Keratinocyte (primary cell): ENCODE data around the gene HSD11B1L. TPM values are rescaled to one million over a fixed set of nuclear protein-coding genes. Genes with fewer than 3 reads are reported as not detected.

Experiments
- DNase-seq: peaks from one replicate; pipeline ENCODE4 v3.0.0-alpha.2; 2011; ENCODE audit warnings: low read depth, missing footprints, low spot score
- FAIRE-seq: peaks from 2 replicates; lab custom pipeline; 2011; peaks lifted over from hg19 to GRCh38; lab: Jason Lieb, UNC
- H2AFZ ChIP-seq: 2 replicates; pipeline ENCODE4 v1.6.0; 2012; ENCODE audit warnings: low read length, control low read depth, inconsistent platforms; ENCODE audit not compliant: control insufficient read depth
- H3K27ac ChIP-seq: 2 replicates; pipeline ENCODE4 v1.5.1; 2011; ENCODE audit warnings: low read length; ENCODE audit not compliant: control insufficient read depth, insufficient read depth
- H3K27me3 ChIP-seq: 3 replicates; pipeline ENCODE4 v1.6.0; 2011; ENCODE audit warnings: low read length; ENCODE audit not compliant: control insufficient read depth, insufficient read depth; ENCODE audit errors: extremely low read depth
- H3K36me3 ChIP-seq, 2 experiments: 2 replicates in 1 of 2; 3 replicates in 1 of 2; pipeline ENCODE4 v1.5.1; 2011; ENCODE audit warnings: low read length in 2 of 2, mild to moderate bottlenecking in 1 of 2; ENCODE audit not compliant: control insufficient read depth in 2 of 2, insufficient read depth in 2 of 2; ENCODE audit errors: extremely low read depth in 1 of 2
- H3K4me1 ChIP-seq: 3 replicates; pipeline ENCODE4 v1.5.1; 2011; ENCODE audit warnings: low read length; ENCODE audit not compliant: control insufficient read depth, insufficient read depth; ENCODE audit errors: extremely low read depth
- H3K4me2 ChIP-seq: 3 replicates; pipeline ENCODE4 v1.6.0; 2011; ENCODE audit warnings: low read depth, low read length; ENCODE audit not compliant: control insufficient read depth, insufficient read depth; ENCODE audit errors: extremely low read depth
- H3K4me3 ChIP-seq, 3 experiments: fragments of 200-600 bp in 1 of 3; sonication (generic) in 1 of 3; 2 replicates in 2 of 3; 3 replicates in 1 of 3; pipeline ENCODE4 v1.5.1; 2011 to 2016; ENCODE audit warnings: low read length in 3 of 3, mild to moderate bottlenecking in 3 of 3, control low read depth in 2 of 3, inconsistent platforms in 1 of 3, low read depth in 1 of 3, mixed read lengths in 1 of 3, mixed run types in 1 of 3, moderate library complexity in 1 of 3; ENCODE audit not compliant: control insufficient read depth in 2 of 3, insufficient read depth in 2 of 3; ENCODE audit errors: extremely low read depth in 1 of 3
- H3K79me2 ChIP-seq: 2 replicates; pipeline ENCODE4 v1.6.0; 2012; ENCODE audit warnings: low read length; ENCODE audit not compliant: control insufficient read depth, insufficient read depth
- H3K9ac ChIP-seq: 3 replicates; pipeline ENCODE4 v1.6.0; 2011; ENCODE audit warnings: low read length; ENCODE audit not compliant: control insufficient read depth, insufficient read depth; ENCODE audit errors: extremely low read depth
- H3K9me1 ChIP-seq: 3 replicates; pipeline ENCODE4 v1.6.0; 2011; ENCODE audit warnings: low read length; ENCODE audit not compliant: control insufficient read depth, insufficient read depth; ENCODE audit errors: extremely low read depth
- H3K9me3 ChIP-seq: 2 replicates; pipeline ENCODE4 v1.5.1; 2012; ENCODE audit warnings: low read depth, low read length; ENCODE audit not compliant: control insufficient read depth
- H4K20me1 ChIP-seq: 3 replicates; pipeline ENCODE4 v1.6.0; 2011; ENCODE audit warnings: low read length; ENCODE audit not compliant: control insufficient read depth, insufficient read depth; ENCODE audit errors: extremely low read depth
- EZH2 ChIP-seq: IDR thresholded peaks from one replicate; pipeline ENCODE4 v1.6.1; 2012; ENCODE audit warnings: inconsistent platforms, mild to moderate bottlenecking, low read length, moderate library complexity
- dilution Hi-C: fragments of 300-500 bp; cut with MboI; formaldehyde crosslinking; loops from one replicate; pipeline ENCODE4 v1.7.0; 2020; ENCODE audit warnings: low sequenced_read_pairs; ENCODE audit not compliant: extremely low pct_ligation_motif_present
- polyA plus RNA-seq, 5 experiments: library from polyadenylated mRNA; depleted of rRNA in 3 of 5; stranded (reverse) in 3 of 5; stranded (forward) in 1 of 5; unstranded in 1 of 5; fragments of >200 nt; gene quantifications; 1 replicate in 1 of 5; 2 replicates in 3 of 5; 3 replicates in 1 of 5; pipeline versions ENCODE4 v1.2.1 to v1.2.3, GENCODE V29; 2011 to 2012; ENCODE audit warnings: missing spikeins in 2 of 5, low read depth in 1 of 5, low replicate concordance in 1 of 5
- TF ChIP-seq, protein P1 (sequence below), 3 experiments: IDR thresholded peaks in 1 of 3; conservative IDR thresholded peaks in 1 of 3; optimal IDR thresholded peaks in 1 of 3; 2 replicates in 2 of 3; 3 replicates in 1 of 3; pipeline versions ENCODE3 to v1.5.1; 2011; ENCODE audit warnings: low read length in 3 of 3, mild to moderate bottlenecking in 3 of 3, moderate library complexity in 2 of 3, control low read depth in 1 of 3, inconsistent platforms in 1 of 3; ENCODE audit not compliant: insufficient read depth in 2 of 3; ENCODE audit errors: extremely low read depth in 1 of 3

HSD11B1L gene
- polyA plus RNA-seq, 1 donor (not counting 4 experiments of a cell fraction or from before 2014, with no cell fraction given), result 3.7 TPM

DNA sequence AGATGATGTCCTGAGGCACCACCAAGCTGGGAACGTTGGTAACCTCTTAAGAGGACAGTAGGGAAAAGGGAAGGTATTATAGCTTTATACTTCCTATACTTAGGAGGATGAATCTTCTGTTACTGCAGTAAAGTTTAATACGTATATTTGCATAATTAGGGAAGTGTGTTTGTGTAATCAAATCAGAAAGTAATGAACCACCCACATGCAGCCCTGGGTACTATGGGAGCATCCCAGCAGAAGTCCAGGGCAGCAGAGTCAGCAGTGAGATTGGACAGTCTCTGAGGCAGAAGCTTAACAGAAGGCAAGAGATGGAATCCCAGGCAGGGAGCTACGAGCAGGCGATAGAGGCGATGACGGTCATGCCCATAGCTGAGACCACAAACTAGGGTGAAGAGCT is 45.4 kb upstream of the HSD11B1L start:
- no peak overlapping the region for H3K9ac ChIP-seq
- peaks cover 34% of the 10 kb centered on the region for H4K20me1 ChIP-seq
- no peaks in the 10 kb centered on the region for H3K27me3 ChIP-seq
- no peak overlapping the region for H3K4me3 ChIP-seq
- H3K9me3 ChIP-seq, result no peaks in the 10 kb centered on the region
- no peak overlapping the region for H3K27ac ChIP-seq
- TF ChIP-seq, protein P1, sequence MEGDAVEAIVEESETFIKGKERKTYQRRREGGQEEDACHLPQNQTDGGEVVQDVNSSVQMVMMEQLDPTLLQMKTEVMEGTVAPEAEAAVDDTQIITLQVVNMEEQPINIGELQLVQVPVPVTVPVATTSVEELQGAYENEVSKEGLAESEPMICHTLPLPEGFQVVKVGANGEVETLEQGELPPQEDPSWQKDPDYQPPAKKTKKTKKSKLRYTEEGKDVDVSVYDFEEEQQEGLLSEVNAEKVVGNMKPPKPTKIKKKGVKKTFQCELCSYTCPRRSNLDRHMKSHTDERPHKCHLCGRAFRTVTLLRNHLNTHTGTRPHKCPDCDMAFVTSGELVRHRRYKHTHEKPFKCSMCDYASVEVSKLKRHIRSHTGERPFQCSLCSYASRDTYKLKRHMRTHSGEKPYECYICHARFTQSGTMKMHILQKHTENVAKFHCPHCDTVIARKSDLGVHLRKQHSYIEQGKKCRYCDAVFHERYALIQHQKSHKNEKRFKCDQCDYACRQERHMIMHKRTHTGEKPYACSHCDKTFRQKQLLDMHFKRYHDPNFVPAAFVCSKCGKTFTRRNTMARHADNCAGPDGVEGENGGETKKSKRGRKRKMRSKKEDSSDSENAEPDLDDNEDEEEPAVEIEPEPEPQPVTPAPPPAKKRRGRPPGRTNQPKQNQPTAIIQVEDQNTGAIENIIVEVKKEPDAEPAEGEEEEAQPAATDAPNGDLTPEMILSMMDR (optimal IDR thresholded peaks at IDR 0.05 in 1 of 3, IDR thresholded peaks at IDR 0.05 in 1 of 3, conservative IDR thresholded peaks at IDR 0.05 in 1 of 3; ENCODE audit: extremely low read depth in 1 of 3, insufficient read depth in 2 of 3, low read length in 3 of 3), result no peak
- no peak for TF ChIP-seq EZH2
- H3K9me1 ChIP-seq, result peaks cover 9% of the 10 kb centered on the region
- H3K4me1 ChIP-seq, result peaks cover 5% of the 10 kb centered on the region
- H3K4me2 ChIP-seq, result no peak overlapping the region
- DNase-seq (no peak), FAIRE-seq (no peak)
- dilution Hi-C loops, result no loop called here
- H3K79me2 ChIP-seq, result peaks cover 95% of the 10 kb centered on the region
- peaks cover 3 to 8% of the 10 kb centered on the region in 2 experiments for H3K36me3 ChIP-seq
- no peak overlapping the region for H2AFZ ChIP-seq

DNA sequence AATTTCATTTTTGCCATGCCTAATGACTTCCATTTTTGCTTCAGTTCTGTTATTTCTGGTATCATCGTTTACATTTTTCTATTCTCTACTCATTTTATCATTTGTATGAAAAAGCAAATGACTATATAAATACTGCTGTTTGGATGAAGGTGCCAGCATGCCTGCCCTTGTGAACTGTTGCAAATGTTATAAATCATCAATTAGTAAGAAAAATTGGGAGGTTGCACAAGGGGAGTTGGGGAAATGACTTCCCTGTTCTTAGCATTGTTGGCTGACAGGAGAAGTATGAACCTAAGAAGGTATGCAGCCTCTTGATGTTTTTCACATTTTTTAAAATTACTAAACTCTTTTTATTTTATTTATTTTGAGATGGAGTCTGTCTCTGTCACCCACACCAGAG is 42.9 kb upstream of the HSD11B1L start:
- Histone ChIP-seq H2AFZ (no peak overlapping the region), H3K4me3 (no peak overlapping the region), H3K4me2 (no peak overlapping the region), H3K79me2 (peaks cover 93% of the 10 kb centered on the region), H3K27me3 (no peaks in the 10 kb centered on the region), H3K9ac (no peak overlapping the region), H4K20me1 (peaks cover 35% of the 10 kb centered on the region), H3K9me1 (peaks cover 13% of the 10 kb centered on the region), H3K9me3 (no peaks in the 10 kb centered on the region), H3K4me1 (peaks cover 19% of the 10 kb centered on the region), H3K36me3 (peaks cover 10 to 14% of the 10 kb centered on the region in 2 experiments), H3K27ac (no peak overlapping the region)
- TF ChIP-seq, protein P1 (optimal IDR thresholded peaks at IDR 0.05 in 1 of 3, IDR thresholded peaks at IDR 0.05 in 1 of 3, conservative IDR thresholded peaks at IDR 0.05 in 1 of 3; ENCODE audit: extremely low read depth in 1 of 3, insufficient read depth in 2 of 3, low read length in 3 of 3), result no peak
- TF ChIP-seq EZH2, result no peak
- no peak for DNase-seq
- dilution Hi-C loops, result no loop called here
- no peak for FAIRE-seq
